SW480 (cell line): ENCODE measurements around the gene PAM.
"Not testable (repeated sequence)": the region's sequence is repeated elsewhere in the genome, so short reads cannot be mapped to it uniquely, and the experiment has no call there.

Experiments
- DNase-seq: peaks from one replicate; pipeline ENCODE4 v3.0.0-alpha.2; 2016; ENCODE audit warnings: low spot score

The PAM gene

GRCh38 chr5:102946414-102946813 is 191.3 kb downstream of the PAM start:
- DNase-seq, result no peak

GRCh38 chr5:102946971-102947370 is 191.9 kb downstream of the PAM start:
- no peak for DNase-seq

GRCh38 chr5:102955488-102955887 is 200.4 kb downstream of the PAM start:
- no peak for DNase-seq

- no peak for DNase-seq
Observed at GRCh38 chr5:102956599-102956998, 201.5 kb downstream of the PAM start.

- no peak for DNase-seq
Observed at GRCh38 chr5:102957141-102957540, 202.0 kb downstream of the PAM start.

GRCh38 chr5:102958481-102959011 is 203.4 kb downstream of the PAM start:
- no peak for DNase-seq

GRCh38 chr5:102959055-102959454 is 203.9 kb downstream of the PAM start:
- peak; percentile 6 for DNase-seq

GRCh38 chr5:102961671-102962070 is 206.6 kb downstream of the PAM start:
- no peak for DNase-seq

- DNase-seq, result no peak
Observed at GRCh38 chr5:102965653-102966052, 210.5 kb downstream of the PAM start.

GRCh38 chr5:102969641-102970040 is 214.5 kb downstream of the PAM start:
- DNase-seq, result no peak

- DNase-seq, result peak; percentile 45
Observed at GRCh38 chr5:102971676-102972293, 216.7 kb downstream of the PAM start.

- DNase-seq, result no peak
Observed at GRCh38 chr5:102974177-102974576, 219.1 kb downstream of the PAM start.

- DNase-seq, result no peak
Observed at GRCh38 chr5:102975045-102975444, 219.9 kb downstream of the PAM start.

GRCh38 chr5:102975457-102976182 is 220.5 kb downstream of the PAM start:
- no peak for DNase-seq

GRCh38 chr5:102981957-102982635 is 227.0 kb downstream of the PAM start:
- DNase-seq, result no peak

GRCh38 chr5:102986074-102986473 is 231.0 kb downstream of the PAM start:
- no peak for DNase-seq

GRCh38 chr5:102988459-102988858 is 233.4 kb downstream of the PAM start:
- no peak for DNase-seq

- no peak for DNase-seq
Observed at GRCh38 chr5:102991802-102992201, 236.7 kb downstream of the PAM start.

- no peak for DNase-seq
Observed at GRCh38 chr5:102996011-102996575, 241.0 kb downstream of the PAM start.

GRCh38 chr5:102998224-102998623 is 243.1 kb downstream of the PAM start:
- DNase-seq, result no peak

GRCh38 chr5:102999191-102999590 is 244.1 kb downstream of the PAM start:
- DNase-seq, result no peak

GRCh38 chr5:102999621-103000020 is 244.5 kb downstream of the PAM start:
- DNase-seq, result not testable (repeated sequence)

- no peak for DNase-seq
Observed at GRCh38 chr5:103000089-103000488, 245.0 kb downstream of the PAM start.
